Stomach (tissue), 9 donors: ENCODE data around the gene MX2. TPM values are rescaled to one million over a fixed set of nuclear protein-coding genes. Genes with fewer than 3 reads are reported as not detected.

Experiments used
- DNase-seq, 2 donors: peaks; one replicate each; pipeline versions ENCODE4 v3.0.0 to v3.0.0-alpha.2; 2013 to 2019
- H3K27ac ChIP-seq, 5 donors: fragments of 200-600 bp in 4 of 5; sonication (generic) in 4 of 5; one replicate each; pipeline ENCODE4 v1.5.1; 2013 to 2019; ENCODE audit warnings: mild to moderate bottlenecking in 1 of 5, moderate library complexity in 1 of 5
- H3K27me3 ChIP-seq, 3 donors: fragments of 200-600 bp; sonication (generic); one replicate each; pipeline ENCODE4 v1.5.1; 2017 to 2019; ENCODE audit warnings: mixed run types in 1 of 3
- H3K36me3 ChIP-seq, 4 donors: fragments of 200-600 bp; sonication (generic); 1 replicate in 3 of 4; 2 replicates in 1 of 4; pipeline ENCODE4 v1.5.1; 2016 to 2019
- H3K4me1 ChIP-seq, 4 donors: fragments of 200-600 bp; sonication (generic); one replicate each; pipeline ENCODE4 v1.5.1; 2016 to 2019
- H3K4me3 ChIP-seq, 4 donors: fragments of 200-600 bp; sonication (generic) in 3 of 4; one replicate each; pipeline ENCODE4 v1.5.1; 2016 to 2019; ENCODE audit warnings: mild to moderate bottlenecking in 1 of 4
- H3K9me3 ChIP-seq, 4 donors: fragments of 200-600 bp; sonication (generic); one replicate each; pipeline ENCODE4 v1.5.1; 2016 to 2019
- EP300 ChIP-seq: sonication (generic); formaldehyde crosslinking; IDR thresholded peaks from one replicate; pipeline ENCODE4 v1.6.1; 2017; ENCODE audit warnings: antibody characterized with exemption
- POLR2A ChIP-seq, 4 donors: fragments of 450-650 bp; IDR thresholded peaks; one replicate each; pipeline ENCODE4 v1.6.1; 2016; ENCODE audit warnings: antibody characterized with exemption in 4 of 4, control low read depth in 2 of 4, mild to moderate bottlenecking in 1 of 4, moderate library complexity in 1 of 4
- POLR2AphosphoS5 ChIP-seq, 3 donors: sonication (generic); formaldehyde crosslinking; IDR thresholded peaks; one replicate each; pipeline ENCODE4 v1.6.1; 2016; ENCODE audit warnings: antibody characterized with exemption in 3 of 3
- WGBS, 5 donors: extraction: QIAGEN DNeasy Blood & Tissue Kit in 3 of 5; methylation state at CpG; one replicate each; pipeline versions ENCODE4 v1.1.5 to v1.1.7; 2013 to 2018; 5-methylcytosine and 5-hydroxymethylcytosine counted together
- intact Hi-C: fragments of 100-400 bp; cut with DNase I; formaldehyde crosslinking; loops from one replicate; pipeline ENCODE4 v1.15.1; 2023; ENCODE audit warnings: low total_unique reads
- polyA plus RNA-seq, 3 donors: library from polyadenylated mRNA; stranded (reverse); fragments of 200-250 nt; gene quantifications; one replicate each; pipeline ENCODE4 v1.2.3, GENCODE V29; 2013
- total RNA-seq, 5 donors: library from RNA; depleted of rRNA; stranded (reverse); fragments of >200 nt; gene quantifications; one replicate each; pipeline versions ENCODE4 v1.1.0 to v1.2.3, GENCODE V29; 2014 to 2016
- TF ChIP-seq, protein P1 (sequence below), 7 experiments: fragments of 450-650 bp in 4 of 7; fragments of 200-600 bp in 3 of 7; sonication (generic) in 3 of 7; IDR thresholded peaks; one replicate each; pipeline ENCODE4 v1.5.1; 2016 to 2019; ENCODE audit warnings: antibody characterized with exemption in 7 of 7, control low read depth in 2 of 7, mild to moderate bottlenecking in 1 of 7
- donor health status: healthy with polysubstance abuse.
- donor health status: Bipolar disorder and iron deficiency.
- donor health status: healthy.

MX2 gene
- total and polyA plus RNA-seq, 8 donors, result 5.0 to 85.8 (median 18.0) TPM

DNA sequence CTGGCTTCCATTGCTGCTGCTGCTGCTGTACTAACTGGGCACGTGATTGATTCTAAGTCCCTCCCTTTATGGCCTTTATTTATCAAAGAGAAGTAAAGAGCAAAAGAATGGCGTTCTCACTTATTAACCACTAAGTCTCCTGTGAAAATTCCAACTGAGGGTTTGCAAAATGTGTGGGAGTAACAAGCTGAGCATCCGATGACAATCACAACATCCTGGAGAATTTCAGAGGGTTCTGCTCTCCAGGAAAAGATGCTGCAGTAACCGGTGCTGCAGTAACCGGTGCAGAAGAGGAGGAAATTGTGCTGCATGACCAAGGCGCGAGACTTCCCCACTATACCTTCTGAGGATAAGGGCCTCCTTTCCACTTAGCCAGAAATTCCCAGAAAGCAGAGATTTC lies 12.7 kb upstream of the MX2 start:
- no peak overlapping the region for H3K4me3 ChIP-seq
- WGBS, 5 donors, result 68 to 82% (median 73%) methylated on average over 7 of the region's 7 CpGs
- no peaks in the 10 kb centered on the region for H3K9me3 ChIP-seq
- peaks cover 0 to 13% (median 2%) of the 10 kb centered on the region in 4 donors for H3K36me3 ChIP-seq
- intact Hi-C loops, result no loop called here
- H3K27ac ChIP-seq, result no peak overlapping the region
- H3K4me1 ChIP-seq, result peaks cover 0 to 27% (median 7%) of the 10 kb centered on the region in 4 donors
- no peak for DNase-seq
- TF ChIP-seq POLR2AphosphoS5 (IDR thresholded peaks at IDR 0.05) (no peak), POLR2A (IDR thresholded peaks at IDR 0.05) (no peak), EP300 (no peak)
- TF ChIP-seq, protein P1, sequence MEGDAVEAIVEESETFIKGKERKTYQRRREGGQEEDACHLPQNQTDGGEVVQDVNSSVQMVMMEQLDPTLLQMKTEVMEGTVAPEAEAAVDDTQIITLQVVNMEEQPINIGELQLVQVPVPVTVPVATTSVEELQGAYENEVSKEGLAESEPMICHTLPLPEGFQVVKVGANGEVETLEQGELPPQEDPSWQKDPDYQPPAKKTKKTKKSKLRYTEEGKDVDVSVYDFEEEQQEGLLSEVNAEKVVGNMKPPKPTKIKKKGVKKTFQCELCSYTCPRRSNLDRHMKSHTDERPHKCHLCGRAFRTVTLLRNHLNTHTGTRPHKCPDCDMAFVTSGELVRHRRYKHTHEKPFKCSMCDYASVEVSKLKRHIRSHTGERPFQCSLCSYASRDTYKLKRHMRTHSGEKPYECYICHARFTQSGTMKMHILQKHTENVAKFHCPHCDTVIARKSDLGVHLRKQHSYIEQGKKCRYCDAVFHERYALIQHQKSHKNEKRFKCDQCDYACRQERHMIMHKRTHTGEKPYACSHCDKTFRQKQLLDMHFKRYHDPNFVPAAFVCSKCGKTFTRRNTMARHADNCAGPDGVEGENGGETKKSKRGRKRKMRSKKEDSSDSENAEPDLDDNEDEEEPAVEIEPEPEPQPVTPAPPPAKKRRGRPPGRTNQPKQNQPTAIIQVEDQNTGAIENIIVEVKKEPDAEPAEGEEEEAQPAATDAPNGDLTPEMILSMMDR (IDR thresholded peaks at IDR 0.05), result no peak
- peaks cover 0 to 12% (median 0%) of the 10 kb centered on the region in 3 donors for H3K27me3 ChIP-seq

GRCh38 chr21:41349619-41350390 lies 12.0 kb upstream of the MX2 start:
- H3K9me3 ChIP-seq, result no peaks in the 10 kb centered on the region
- TF ChIP-seq, protein P1 (IDR thresholded peaks at IDR 0.05), result no peak
- TF ChIP-seq POLR2AphosphoS5 (IDR thresholded peaks at IDR 0.05) (no peak), POLR2A (IDR thresholded peaks at IDR 0.05) (no peak), EP300 (no peak)
- peaks cover 0 to 27% (median 7%) of the 10 kb centered on the region in 4 donors for H3K4me1 ChIP-seq
- H3K4me3 ChIP-seq, result no peak overlapping the region
- intact Hi-C loops, result no loop called here
- peaks cover 0 to 12% (median 0%) of the 10 kb centered on the region in 3 donors for H3K27me3 ChIP-seq
- 81 to 95% (median 90%) methylated on average over 16 to 19 of the region's 19 CpGs for WGBS, 5 donors
- H3K27ac ChIP-seq, result no peak overlapping the region
- DNase-seq, result no peak
- peaks cover 0 to 13% (median 2%) of the 10 kb centered on the region in 4 donors for H3K36me3 ChIP-seq

- H3K36me3 ChIP-seq, result peaks cover 0 to 13% (median 2%) of the 10 kb centered on the region in 4 donors
- TF ChIP-seq POLR2A (IDR thresholded peaks at IDR 0.05) (no peak), POLR2AphosphoS5 (IDR thresholded peaks at IDR 0.05) (no peak), EP300 (no peak)
- TF ChIP-seq, protein P1 (IDR thresholded peaks at IDR 0.05), result no peak
- peaks cover 0 to 12% (median 0%) of the 10 kb centered on the region in 3 donors for H3K27me3 ChIP-seq
- no peaks in the 10 kb centered on the region for H3K9me3 ChIP-seq
- no peak overlapping the region for H3K4me3 ChIP-seq
- 74 to 84% (median 77%) methylated on average over 16 of the region's 16 CpGs for WGBS, 5 donors
- DNase-seq, result no peak
- H3K27ac ChIP-seq, result no peak overlapping the region
- H3K4me1 ChIP-seq, result peaks cover 0 to 20% (median 5%) of the 10 kb centered on the region in 4 donors
- intact Hi-C loops, result no loop called here
These were observed 11.2 kb upstream of the MX2 start for GRCh38 chr21:41350436-41351155.

DNA sequence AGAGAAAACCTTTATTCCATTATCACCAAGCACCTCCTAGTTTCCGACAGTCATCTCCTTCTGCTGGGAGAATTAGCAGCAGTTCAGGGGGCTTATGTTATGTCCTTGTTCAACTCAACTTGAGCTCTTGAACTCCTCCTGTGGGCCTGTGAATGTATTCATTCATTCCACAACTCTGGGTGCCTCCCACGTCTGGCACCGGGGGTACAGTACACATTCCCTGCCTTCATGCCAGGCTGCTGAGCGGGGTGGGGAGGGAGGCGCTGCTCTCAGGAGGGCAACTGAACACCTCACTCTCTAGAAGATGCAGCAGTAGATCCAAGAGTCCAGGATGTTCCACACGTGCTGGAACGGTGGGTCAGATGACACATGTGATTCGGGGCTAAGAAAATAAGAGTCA lies 4.3 kb upstream of the MX2 start:
- Histone ChIP-seq H3K4me3 (no peak overlapping the region), H3K4me1 (peaks cover 8 to 35% (median 20%) of the 10 kb centered on the region in 4 donors), H3K9me3 (no peaks in the 10 kb centered on the region), H3K36me3 (no peaks in the 10 kb centered on the region), H3K27ac (no peak overlapping the region), H3K27me3 (no peaks in the 10 kb centered on the region)
- intact Hi-C loops, result no loop called here
- WGBS, 5 donors, result 46 to 68% (median 49%) methylated on average over 8 of the region's 8 CpGs
- TF ChIP-seq POLR2A (IDR thresholded peaks at IDR 0.05), result no peak
- TF ChIP-seq POLR2AphosphoS5 (IDR thresholded peaks at IDR 0.05), result no peak
- TF ChIP-seq EP300, result no peak
- TF ChIP-seq, protein P1 (IDR thresholded peaks at IDR 0.05), result no peak
- DNase-seq, result no peak
